ENCODE measurements around the gene TMEM129.

The TMEM129 gene

DNA sequence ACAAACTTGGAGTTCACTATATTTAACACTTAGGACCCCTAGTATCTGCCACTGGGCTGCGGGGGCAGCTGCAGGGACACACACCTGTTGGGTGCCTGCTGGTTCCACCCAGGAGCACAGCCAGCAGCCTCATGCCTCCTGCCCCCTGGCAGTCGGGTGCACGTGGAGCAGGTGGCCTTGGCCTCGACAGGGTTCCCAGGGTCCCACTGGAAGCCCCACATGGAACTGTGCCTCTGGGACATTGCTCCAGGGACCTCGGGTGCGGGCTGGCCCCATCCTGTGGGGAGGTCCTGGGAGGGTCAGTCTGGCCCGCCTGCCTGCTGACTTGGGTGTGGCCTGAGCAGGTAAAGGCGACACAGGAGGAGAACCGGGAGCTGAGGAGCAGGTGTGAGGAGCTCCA, 18.2 kb upstream of the TMEM129 start:
- no peak for DNase-seq (ENCODE audit: low spot score)
- in situ Hi-C loops (cut with MboI; ENCODE audit: low pct_unique_long_range_greater_than_20kb, low sequenced_read_pairs, unreplicated experiment) = loop anchor here (25.0 kb wide), 1 partner anchor 448 kb away; no protein-coding TSS in a partner anchor
- TF ChIP-seq, protein P1, sequence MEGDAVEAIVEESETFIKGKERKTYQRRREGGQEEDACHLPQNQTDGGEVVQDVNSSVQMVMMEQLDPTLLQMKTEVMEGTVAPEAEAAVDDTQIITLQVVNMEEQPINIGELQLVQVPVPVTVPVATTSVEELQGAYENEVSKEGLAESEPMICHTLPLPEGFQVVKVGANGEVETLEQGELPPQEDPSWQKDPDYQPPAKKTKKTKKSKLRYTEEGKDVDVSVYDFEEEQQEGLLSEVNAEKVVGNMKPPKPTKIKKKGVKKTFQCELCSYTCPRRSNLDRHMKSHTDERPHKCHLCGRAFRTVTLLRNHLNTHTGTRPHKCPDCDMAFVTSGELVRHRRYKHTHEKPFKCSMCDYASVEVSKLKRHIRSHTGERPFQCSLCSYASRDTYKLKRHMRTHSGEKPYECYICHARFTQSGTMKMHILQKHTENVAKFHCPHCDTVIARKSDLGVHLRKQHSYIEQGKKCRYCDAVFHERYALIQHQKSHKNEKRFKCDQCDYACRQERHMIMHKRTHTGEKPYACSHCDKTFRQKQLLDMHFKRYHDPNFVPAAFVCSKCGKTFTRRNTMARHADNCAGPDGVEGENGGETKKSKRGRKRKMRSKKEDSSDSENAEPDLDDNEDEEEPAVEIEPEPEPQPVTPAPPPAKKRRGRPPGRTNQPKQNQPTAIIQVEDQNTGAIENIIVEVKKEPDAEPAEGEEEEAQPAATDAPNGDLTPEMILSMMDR (IDR thresholded peaks at IDR 0.05; ENCODE audit: extremely low read depth, insufficient read depth, missing control alignments) = no peak

DNA sequence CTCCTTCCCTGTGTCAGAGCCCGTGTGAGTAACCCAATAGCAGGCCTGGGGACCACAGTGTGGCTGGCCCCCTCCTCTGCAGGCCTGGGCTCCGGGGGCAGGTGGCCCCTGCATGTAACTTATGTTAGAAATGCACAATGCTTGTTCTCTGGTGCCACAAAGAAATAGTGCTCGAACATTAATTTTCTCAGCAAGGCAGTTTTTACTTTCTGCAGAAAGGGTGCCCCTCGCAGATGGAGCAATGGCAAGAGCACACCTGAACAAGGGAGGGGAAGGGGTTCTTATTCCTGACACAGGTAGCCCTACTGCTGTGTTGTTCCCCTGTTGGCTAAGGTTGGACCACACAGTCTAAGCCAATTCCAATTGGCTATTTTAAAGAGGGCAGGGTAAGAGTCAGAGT, 17.3 kb upstream of the TMEM129 start:
- in situ Hi-C loops (cut with MboI; ENCODE audit: low pct_unique_long_range_greater_than_20kb, low sequenced_read_pairs, unreplicated experiment) = loop anchor here (25.0 kb wide), 1 partner anchor 449 kb away; no protein-coding TSS in a partner anchor
- no peak for DNase-seq (ENCODE audit: low spot score)
- TF ChIP-seq, protein P1 (IDR thresholded peaks at IDR 0.05; ENCODE audit: extremely low read depth, insufficient read depth, missing control alignments) = no peak

DNA sequence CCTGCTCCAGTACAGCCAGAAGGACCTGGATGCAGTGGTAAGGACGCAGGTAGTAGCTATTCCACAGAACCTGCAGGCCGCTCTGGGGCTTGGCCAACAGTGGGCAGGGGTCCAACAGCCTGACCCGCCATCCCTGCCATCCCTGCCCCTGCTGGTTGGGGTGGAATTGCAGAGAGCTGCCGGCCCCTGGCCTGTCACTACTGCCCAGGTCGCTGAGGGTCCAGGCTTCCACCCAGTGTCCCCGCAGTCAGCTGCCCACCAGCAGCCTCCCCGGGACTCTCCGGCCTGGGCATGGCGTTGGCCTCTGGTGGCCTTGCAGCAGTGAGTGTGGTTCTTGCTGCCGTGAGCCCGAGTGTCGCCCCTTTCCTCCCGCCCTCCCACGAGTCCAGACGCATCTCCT, 16.5 kb upstream of the TMEM129 start:
- DNase-seq (ENCODE audit: low spot score) = no peak
- in situ Hi-C loops (cut with MboI; ENCODE audit: low pct_unique_long_range_greater_than_20kb, low sequenced_read_pairs, unreplicated experiment) = loop anchor here (25.0 kb wide), 1 partner anchor 450 kb away; no protein-coding TSS in a partner anchor
- TF ChIP-seq, protein P1 (IDR thresholded peaks at IDR 0.05; ENCODE audit: extremely low read depth, insufficient read depth, missing control alignments) = no peak

DNA sequence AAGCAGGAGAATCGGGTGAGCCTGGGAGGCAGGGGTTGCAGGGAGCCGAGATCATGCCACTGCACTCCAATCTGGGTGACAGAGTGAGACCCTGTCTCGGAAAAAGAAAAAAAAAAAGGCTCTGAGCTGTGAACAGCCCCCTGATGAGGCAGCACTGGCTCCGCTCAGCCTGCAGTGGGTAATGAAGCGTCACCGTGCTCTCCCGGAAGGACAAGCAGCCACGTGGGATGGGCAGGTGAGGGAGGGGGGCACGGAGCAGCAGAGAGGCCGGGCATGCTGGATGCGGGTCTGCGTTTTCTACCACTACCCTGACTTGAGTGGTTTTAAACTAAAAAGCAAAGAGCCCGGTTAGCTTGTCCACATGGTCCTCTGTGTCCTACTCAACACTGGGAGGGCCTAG, 15.7 kb upstream of the TMEM129 start:
- TF ChIP-seq, protein P1 (IDR thresholded peaks at IDR 0.05; ENCODE audit: extremely low read depth, insufficient read depth, missing control alignments) = no peak
- in situ Hi-C loops (cut with MboI; ENCODE audit: low pct_unique_long_range_greater_than_20kb, low sequenced_read_pairs, unreplicated experiment) = loop anchor here (25.0 kb wide), 1 partner anchor 450 kb away; no protein-coding TSS in a partner anchor
- DNase-seq (ENCODE audit: low spot score) = no peak

DNA sequence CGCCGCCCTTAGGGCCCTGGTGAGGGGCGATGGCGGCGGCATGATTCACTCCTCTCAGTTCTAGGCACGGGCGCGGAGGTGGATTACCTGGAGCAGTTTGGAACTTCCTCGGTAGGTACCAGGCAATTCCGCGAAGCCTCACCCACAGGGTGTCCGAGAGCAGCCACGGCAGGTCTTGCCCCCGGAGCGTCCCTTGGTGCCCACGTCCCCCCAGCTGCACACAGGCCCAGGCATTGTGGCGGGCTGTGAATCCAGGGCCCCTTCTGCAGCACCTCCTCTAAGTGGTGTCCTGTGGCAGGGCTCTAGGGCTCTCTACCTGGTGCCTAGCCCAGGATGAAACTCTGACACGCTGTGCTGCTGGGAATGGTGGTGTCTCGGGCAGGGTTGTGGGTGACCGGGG, 14.1 kb upstream of the TMEM129 start:
- in situ Hi-C loops (cut with MboI; ENCODE audit: low pct_unique_long_range_greater_than_20kb, low sequenced_read_pairs, unreplicated experiment) = loop anchor here (25.0 kb wide), 1 partner anchor 452 kb away; no protein-coding TSS in a partner anchor
- TF ChIP-seq, protein P1 (IDR thresholded peaks at IDR 0.05; ENCODE audit: extremely low read depth, insufficient read depth, missing control alignments) = no peak
- DNase-seq (ENCODE audit: low spot score) = no peak

DNA sequence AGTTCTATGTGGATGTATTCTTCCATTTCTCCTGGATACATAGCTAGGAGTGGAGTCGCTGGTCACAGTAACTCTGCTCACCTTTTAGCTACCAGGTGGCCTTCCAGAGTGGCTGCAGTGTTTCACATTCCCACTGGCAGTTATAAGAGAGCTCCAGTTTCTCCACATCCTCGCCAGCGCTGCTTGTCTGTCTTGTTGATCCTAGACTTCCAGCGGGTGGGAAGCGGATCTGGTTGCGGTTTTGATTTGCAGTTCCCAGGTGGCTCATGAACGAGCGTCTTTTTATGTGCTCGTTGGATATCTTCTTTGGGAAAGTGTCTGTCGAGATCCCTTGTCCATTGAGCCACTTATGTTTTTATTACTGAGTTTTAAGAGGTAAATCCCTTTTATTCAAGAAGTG, 11.8 kb upstream of the TMEM129 start:
- in situ Hi-C loops (cut with MboI; ENCODE audit: low pct_unique_long_range_greater_than_20kb, low sequenced_read_pairs, unreplicated experiment) = loop anchor here (25.0 kb wide), 1 partner anchor 454 kb away; no protein-coding TSS in a partner anchor
- DNase-seq (ENCODE audit: low spot score) = no peak
- TF ChIP-seq, protein P1 (IDR thresholded peaks at IDR 0.05; ENCODE audit: extremely low read depth, insufficient read depth, missing control alignments) = no peak

Data from GM13977 (cell line).